Tibial nerve (tissue), 4 donors: ENCODE results near the gene RPL11. TPM values are rescaled to one million over a fixed set of nuclear protein-coding genes. Genes with fewer than 3 reads are reported as not detected.
A peak's percentile ranks its signal among the peaks of the same experiment; 100 is the strongest.
"Not testable (repeated sequence)": the region's sequence is repeated elsewhere in the genome, so short reads cannot be mapped to it uniquely, and the experiment has no call there.

Experiments
- DNase-seq, 2 donors: peaks; one replicate each; pipeline ENCODE4 v3.0.0-alpha.2; 2019; ENCODE audit warnings: low spot score in 2 of 2
- H3K27ac ChIP-seq, 4 donors: fragments of 200-600 bp; sonication (generic) in 3 of 4; one replicate each; pipeline ENCODE4 v1.5.1; 2017 to 2019; ENCODE audit warnings: mild to moderate bottlenecking in 1 of 4
- H3K27me3 ChIP-seq, 2 donors: fragments of 200-600 bp; sonication (generic) in 1 of 2; one replicate each; pipeline versions ENCODE4 v1.5.1 to v1.6.0; 2017 to 2019
- H3K36me3 ChIP-seq, 3 donors: fragments of 200-600 bp; sonication (generic); one replicate each; pipeline ENCODE4 v1.5.1; 2018 to 2019
- H3K4me1 ChIP-seq, 4 donors: fragments of 200-600 bp; sonication (generic) in 3 of 4; one replicate each; pipeline ENCODE4 v1.5.1; 2017 to 2019
- H3K4me3 ChIP-seq, 4 donors: fragments of 200-600 bp; sonication (generic) in 3 of 4; one replicate each; pipeline ENCODE4 v1.5.1; 2017 to 2019; ENCODE audit warnings: mild to moderate bottlenecking in 1 of 4, moderate library complexity in 1 of 4
- H3K9me3 ChIP-seq, 4 donors: fragments of 200-600 bp; sonication (generic) in 3 of 4; one replicate each; pipeline ENCODE4 v1.5.1; 2017 to 2019
- CTCF ChIP-seq, 5 experiments: fragments of 200-600 bp in 3 of 5; fragments of 450-650 bp in 2 of 5; sonication (generic) in 3 of 5; IDR thresholded peaks; one replicate each; pipeline ENCODE4 v1.5.1; 2016 to 2019; ENCODE audit warnings: antibody characterized with exemption in 5 of 5, mild to moderate bottlenecking in 3 of 5, moderate library complexity in 2 of 5
- EP300 ChIP-seq, 2 donors: sonication (generic); formaldehyde crosslinking; IDR thresholded peaks; one replicate each; pipeline ENCODE4 v1.6.1; 2017; ENCODE audit warnings: antibody characterized with exemption in 2 of 2, mild to moderate bottlenecking in 1 of 2
- POLR2A ChIP-seq, 2 donors: fragments of 450-650 bp; IDR thresholded peaks; one replicate each; pipeline ENCODE4 v1.6.1; 2017; ENCODE audit warnings: antibody characterized with exemption in 2 of 2, mild to moderate bottlenecking in 2 of 2, moderate library complexity in 2 of 2
- WGBS, 2 donors: methylation state at CpG; one replicate each; pipeline ENCODE4 v1.1.5; 2018; 5-methylcytosine and 5-hydroxymethylcytosine counted together
- total RNA-seq, 4 donors: library from RNA; depleted of rRNA; stranded (reverse); fragments of >200 nt; gene quantifications; one replicate each; pipeline ENCODE4 v1.1.0, GENCODE V29; 2016

Gene RPL11
- total RNA-seq, 4 donors from 2014 or later: 739 to 843 (median 765) TPM

- 79 to 87% methylated on average over 6 of the region's 6 CpGs for WGBS, 2 donors
- DNase-seq: no peak
- peaks cover 0 to 21% (median 0%) of the 10 kb centered on the region in 4 donors for H3K4me1 ChIP-seq
- no peak overlapping the region for H3K4me3 ChIP-seq
- no peaks in the 10 kb centered on the region for H3K9me3 ChIP-seq
- no peak overlapping the region for H3K27ac ChIP-seq
- H3K27me3 ChIP-seq: no peaks in the 10 kb centered on the region
- H3K36me3 ChIP-seq: no peaks in the 10 kb centered on the region
- TF ChIP-seq CTCF (IDR thresholded peaks at IDR 0.05) (no peak), EP300 (IDR thresholded peaks at IDR 0.05) (no peak), POLR2A (IDR thresholded peaks at IDR 0.05) (no peak)
Observed at GRCh38 chr1:23646541-23646940, 45.1 kb upstream of the RPL11 start.

- no peak for TF ChIP-seq EP300 (IDR thresholded peaks at IDR 0.05)
- TF ChIP-seq POLR2A (IDR thresholded peaks at IDR 0.05): no peak
- TF ChIP-seq CTCF (IDR thresholded peaks at IDR 0.05): no peak
- Histone ChIP-seq H3K36me3 (no peaks in the 10 kb centered on the region), H3K4me3 (no peak overlapping the region), H3K27me3 (no peaks in the 10 kb centered on the region), H3K27ac (no peak overlapping the region), H3K4me1 (peaks cover 0 to 18% (median 0%) of the 10 kb centered on the region in 4 donors), H3K9me3 (no peaks in the 10 kb centered on the region)
- no peak for DNase-seq
- WGBS, 2 donors: 95 to 97% methylated on average over 6 of the region's 6 CpGs
Observed at GRCh38 chr1:23648576-23648975, 43.0 kb upstream of the RPL11 start.

- H3K36me3 ChIP-seq, H3K4me3 ChIP-seq, DNase-seq, H3K27me3 ChIP-seq, H3K9me3 ChIP-seq, H3K27ac ChIP-seq: not testable (repeated sequence)
- H3K4me1 ChIP-seq: peaks cover 0 to 12% (median 0%) of the 10 kb centered on the region in 4 donors
- 91 to 95% methylated on average over 11 of the region's 11 CpGs for WGBS, 2 donors
Observed at GRCh38 chr1:23649157-23649556, 42.4 kb upstream of the RPL11 start.

- H3K9me3 ChIP-seq: no peaks in the 10 kb centered on the region
- no peaks in the 10 kb centered on the region for H3K27me3 ChIP-seq
- WGBS, 2 donors: 54 to 57% methylated on average over 10 of the region's 10 CpGs
- no peaks in the 10 kb centered on the region for H3K36me3 ChIP-seq
- DNase-seq: no peak
- H3K4me3 ChIP-seq: no peak overlapping the region
- H3K27ac ChIP-seq: peak overlapping the region in 1 of 4 donors; percentile 25
- peaks cover 0 to 8% (median 0%) of the 10 kb centered on the region in 4 donors for H3K4me1 ChIP-seq
- TF ChIP-seq POLR2A (IDR thresholded peaks at IDR 0.05) (no peak), CTCF (IDR thresholded peaks at IDR 0.05) (no peak), EP300 (IDR thresholded peaks at IDR 0.05) (no peak)
Observed at GRCh38 chr1:23650344-23650990, 41.1 kb upstream of the RPL11 start.

- Histone ChIP-seq H3K4me3 (no peak overlapping the region), H3K36me3 (no peaks in the 10 kb centered on the region), H3K4me1 (peaks cover 0 to 8% (median 0%) of the 10 kb centered on the region in 4 donors), H3K9me3 (no peaks in the 10 kb centered on the region), H3K27ac (peak overlapping the region in 1 of 4 donors; percentile 25), H3K27me3 (no peaks in the 10 kb centered on the region)
- 66 to 70% methylated on average over 5 to 6 of the region's 7 CpGs for WGBS, 2 donors
- TF ChIP-seq EP300 (IDR thresholded peaks at IDR 0.05) (peak in 1 of 2 donors; percentile 8), POLR2A (IDR thresholded peaks at IDR 0.05) (no peak)
- DNase-seq: peak in 1 of 2 donors; percentile 52
Observed at GRCh38 chr1:23651069-23651808, 40.4 kb upstream of the RPL11 start.

- H3K4me3 ChIP-seq: no peak overlapping the region
- no peaks in the 10 kb centered on the region for H3K4me1 ChIP-seq
- H3K27me3 ChIP-seq: no peaks in the 10 kb centered on the region
- H3K36me3 ChIP-seq: no peaks in the 10 kb centered on the region
- peak in 1 of 2 donors; percentile 35 for DNase-seq
- no peak for TF ChIP-seq POLR2A (IDR thresholded peaks at IDR 0.05)
- no peak for TF ChIP-seq EP300 (IDR thresholded peaks at IDR 0.05)
- TF ChIP-seq CTCF (IDR thresholded peaks at IDR 0.05): peak; percentile 55 to 76 (median 66)
- H3K27ac ChIP-seq: no peak overlapping the region
- 35 to 42% methylated on average over 7 of the region's 7 CpGs for WGBS, 2 donors
- H3K9me3 ChIP-seq: no peaks in the 10 kb centered on the region
Observed at GRCh38 chr1:23657659-23658275, 33.8 kb upstream of the RPL11 start.
